Measurements from ENCODE around the gene PLA2G2F. TPM values are rescaled to one million over a fixed set of nuclear protein-coding genes. Genes with fewer than 3 reads are reported as not detected.

Gene PLA2G2F
- total and polyA plus RNA-seq, 9 of the 15 experiments (the other 6 are each of a cell fraction or from before 2014, with no cell fraction given), result not detected

DNA sequence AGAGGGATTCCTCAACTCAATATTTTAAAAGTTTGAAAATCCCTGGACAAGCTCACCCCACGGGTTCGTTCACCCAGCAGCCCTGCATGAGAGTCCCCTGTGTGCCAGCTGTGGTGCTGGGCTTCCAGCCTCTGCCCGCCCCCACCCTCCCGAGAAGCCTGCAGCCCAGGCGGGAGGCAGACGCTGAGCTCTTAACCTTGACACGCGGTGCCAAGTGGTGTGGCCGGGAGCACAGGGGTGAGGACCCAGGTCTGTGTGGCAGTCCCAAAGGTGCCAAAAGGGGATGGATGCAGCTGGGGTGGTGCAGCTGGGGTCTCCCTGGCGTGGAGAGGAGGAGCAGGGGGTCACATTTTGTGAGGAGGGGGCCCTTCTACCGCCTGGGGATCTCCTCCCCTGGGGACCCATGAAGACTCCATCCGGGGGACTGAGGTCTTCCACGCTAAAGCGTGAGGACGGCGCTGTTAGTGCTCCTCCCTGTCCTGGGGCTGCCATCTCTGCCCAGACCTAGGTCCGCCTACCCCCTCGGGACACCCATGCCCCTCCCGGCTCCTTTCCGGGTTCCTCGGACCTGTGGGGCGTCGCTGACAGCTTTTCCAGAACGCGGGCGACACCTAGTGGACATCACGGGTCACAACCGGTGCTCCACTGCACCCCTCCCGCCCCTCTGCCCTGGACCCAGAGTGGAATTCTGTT, 12.9 kb downstream of the PLA2G2F start (continued):
- TF ChIP-seq, protein P1, sequence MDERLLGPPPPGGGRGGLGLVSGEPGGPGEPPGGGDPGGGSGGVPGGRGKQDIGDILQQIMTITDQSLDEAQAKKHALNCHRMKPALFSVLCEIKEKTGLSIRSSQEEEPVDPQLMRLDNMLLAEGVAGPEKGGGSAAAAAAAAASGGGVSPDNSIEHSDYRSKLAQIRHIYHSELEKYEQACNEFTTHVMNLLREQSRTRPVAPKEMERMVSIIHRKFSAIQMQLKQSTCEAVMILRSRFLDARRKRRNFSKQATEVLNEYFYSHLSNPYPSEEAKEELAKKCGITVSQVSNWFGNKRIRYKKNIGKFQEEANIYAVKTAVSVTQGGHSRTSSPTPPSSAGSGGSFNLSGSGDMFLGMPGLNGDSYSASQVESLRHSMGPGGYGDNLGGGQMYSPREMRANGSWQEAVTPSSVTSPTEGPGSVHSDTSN (CRISPR knock-in tag; IDR thresholded peaks at IDR 0.05; ENCODE audit: low read depth), result no peak
- TF ChIP-seq, protein P1 (tag; conservative IDR thresholded peaks at IDR 0.05; ENCODE audit: low read depth), result no peak
- TF ChIP-seq, protein P2, sequence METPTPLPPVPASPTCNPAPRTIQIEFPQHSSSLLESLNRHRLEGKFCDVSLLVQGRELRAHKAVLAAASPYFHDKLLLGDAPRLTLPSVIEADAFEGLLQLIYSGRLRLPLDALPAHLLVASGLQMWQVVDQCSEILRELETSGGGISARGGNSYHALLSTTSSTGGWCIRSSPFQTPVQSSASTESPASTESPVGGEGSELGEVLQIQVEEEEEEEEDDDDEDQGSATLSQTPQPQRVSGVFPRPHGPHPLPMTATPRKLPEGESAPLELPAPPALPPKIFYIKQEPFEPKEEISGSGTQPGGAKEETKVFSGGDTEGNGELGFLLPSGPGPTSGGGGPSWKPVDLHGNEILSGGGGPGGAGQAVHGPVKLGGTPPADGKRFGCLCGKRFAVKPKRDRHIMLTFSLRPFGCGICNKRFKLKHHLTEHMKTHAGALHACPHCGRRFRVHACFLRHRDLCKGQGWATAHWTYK (CRISPR knock-in tag; IDR thresholded peaks at IDR 0.05), result 0 out of 2 replicates have a peak, but pooled peaks have one; percentile 43
- TF ChIP-seq POLR2AphosphoS2 (IDR thresholded peaks at IDR 0.05; ENCODE audit: low read length) (no peak), PREB (CRISPR knock-in tag; IDR thresholded peaks at IDR 0.05) (no peak), MECOM (CRISPR knock-in tag; IDR thresholded peaks at IDR 0.05) (no peak), MIER1 (IDR thresholded peaks at IDR 0.05; ENCODE audit: low read depth) (no peak), TCF7L2 (IDR thresholded peaks at IDR 0.05; ENCODE audit: low read depth, low read length) (no peak), ZNF644 (tag; IDR thresholded peaks at IDR 0.05; ENCODE audit: low read depth) (no peak), MED1 (CRISPR knock-in tag; IDR thresholded peaks at IDR 0.05; ENCODE audit: borderline replicate concordance) (no peak), CBX3 (IDR thresholded peaks at IDR 0.05; ENCODE audit: borderline replicate concordance in 1 of 2, low read length in 2 of 2) (peak in 1 of 2 experiments; percentile 57; a peak in 1 of 3 replicates), CREBBP (IDR thresholded peaks at IDR 0.05; ENCODE audit: low read depth, low read length) (no peak), TAF7 (tag; IDR thresholded peaks at IDR 0.05) (no peak), RCOR1 (IDR thresholded peaks at IDR 0.05; ENCODE audit: borderline replicate concordance in 1 of 2, low read depth in 2 of 2, low read length in 2 of 2) (0 out of 4 replicates have a peak, but pooled peaks of 1 of the 2 experiments have one; percentile 16), TEAD2 (tag; IDR thresholded peaks at IDR 0.05) (no peak)
- TF ChIP-seq, protein P3, sequence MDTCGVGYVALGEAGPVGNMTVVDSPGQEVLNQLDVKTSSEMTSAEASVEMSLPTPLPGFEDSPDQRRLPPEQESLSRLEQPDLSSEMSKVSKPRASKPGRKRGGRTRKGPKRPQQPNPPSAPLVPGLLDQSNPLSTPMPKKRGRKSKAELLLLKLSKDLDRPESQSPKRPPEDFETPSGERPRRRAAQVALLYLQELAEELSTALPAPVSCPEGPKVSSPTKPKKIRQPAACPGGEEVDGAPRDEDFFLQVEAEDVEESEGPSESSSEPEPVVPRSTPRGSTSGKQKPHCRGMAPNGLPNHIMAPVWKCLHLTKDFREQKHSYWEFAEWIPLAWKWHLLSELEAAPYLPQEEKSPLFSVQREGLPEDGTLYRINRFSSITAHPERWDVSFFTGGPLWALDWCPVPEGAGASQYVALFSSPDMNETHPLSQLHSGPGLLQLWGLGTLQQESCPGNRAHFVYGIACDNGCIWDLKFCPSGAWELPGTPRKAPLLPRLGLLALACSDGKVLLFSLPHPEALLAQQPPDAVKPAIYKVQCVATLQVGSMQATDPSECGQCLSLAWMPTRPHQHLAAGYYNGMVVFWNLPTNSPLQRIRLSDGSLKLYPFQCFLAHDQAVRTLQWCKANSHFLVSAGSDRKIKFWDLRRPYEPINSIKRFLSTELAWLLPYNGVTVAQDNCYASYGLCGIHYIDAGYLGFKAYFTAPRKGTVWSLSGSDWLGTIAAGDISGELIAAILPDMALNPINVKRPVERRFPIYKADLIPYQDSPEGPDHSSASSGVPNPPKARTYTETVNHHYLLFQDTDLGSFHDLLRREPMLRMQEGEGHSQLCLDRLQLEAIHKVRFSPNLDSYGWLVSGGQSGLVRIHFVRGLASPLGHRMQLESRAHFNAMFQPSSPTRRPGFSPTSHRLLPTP (IDR thresholded peaks at IDR 0.05; ENCODE audit: borderline replicate concordance, extremely low read depth, insufficient read length), result no peak
- TF ChIP-seq, protein P4, sequence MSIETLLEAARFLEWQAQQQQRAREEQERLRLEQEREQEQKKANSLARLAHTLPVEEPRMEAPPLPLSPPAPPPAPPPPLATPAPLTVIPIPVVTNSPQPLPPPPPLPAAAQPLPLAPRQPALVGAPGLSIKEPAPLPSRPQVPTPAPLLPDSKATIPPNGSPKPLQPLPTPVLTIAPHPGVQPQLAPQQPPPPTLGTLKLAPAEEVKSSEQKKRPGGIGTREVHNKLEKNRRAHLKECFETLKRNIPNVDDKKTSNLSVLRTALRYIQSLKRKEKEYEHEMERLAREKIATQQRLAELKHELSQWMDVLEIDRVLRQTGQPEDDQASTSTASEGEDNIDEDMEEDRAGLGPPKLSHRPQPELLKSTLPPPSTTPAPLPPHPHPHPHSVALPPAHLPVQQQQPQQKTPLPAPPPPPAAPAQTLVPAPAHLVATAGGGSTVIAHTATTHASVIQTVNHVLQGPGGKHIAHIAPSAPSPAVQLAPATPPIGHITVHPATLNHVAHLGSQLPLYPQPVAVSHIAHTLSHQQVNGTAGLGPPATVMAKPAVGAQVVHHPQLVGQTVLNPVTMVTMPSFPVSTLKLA (conservative IDR thresholded peaks at IDR 0.05), result no peak

Data from K562 (cell line).